IPS-15b (cell line): ENCODE results near the gene SLC6A9.

ENCODE experiments used
- H3K27me3 ChIP-seq: one replicate; pipeline ENCODE4 v1.6.1; 2013; ENCODE audit warnings: low read length; ENCODE audit not compliant: control insufficient read depth, insufficient read depth
- H3K36me3 ChIP-seq: one replicate; pipeline ENCODE4 v1.6.1; 2013; ENCODE audit warnings: low read length; ENCODE audit not compliant: control insufficient read depth, insufficient read depth
- H3K4me1 ChIP-seq: one replicate; pipeline ENCODE4 v1.6.1; 2013; ENCODE audit warnings: mild to moderate bottlenecking, low read length; ENCODE audit not compliant: control insufficient read depth, insufficient read depth
- H3K4me3 ChIP-seq: one replicate; pipeline ENCODE4 v1.5.1; 2013; ENCODE audit warnings: low read depth, low read length
- H3K9ac ChIP-seq: one replicate; pipeline ENCODE4 v1.6.1; 2013; ENCODE audit warnings: low read depth, mild to moderate bottlenecking, low read length
- H3K9me3 ChIP-seq: one replicate; pipeline ENCODE4 v1.6.1; 2013; ENCODE audit warnings: mild to moderate bottlenecking, low read length; ENCODE audit not compliant: control insufficient read depth, insufficient read depth

SLC6A9 gene

DNA sequence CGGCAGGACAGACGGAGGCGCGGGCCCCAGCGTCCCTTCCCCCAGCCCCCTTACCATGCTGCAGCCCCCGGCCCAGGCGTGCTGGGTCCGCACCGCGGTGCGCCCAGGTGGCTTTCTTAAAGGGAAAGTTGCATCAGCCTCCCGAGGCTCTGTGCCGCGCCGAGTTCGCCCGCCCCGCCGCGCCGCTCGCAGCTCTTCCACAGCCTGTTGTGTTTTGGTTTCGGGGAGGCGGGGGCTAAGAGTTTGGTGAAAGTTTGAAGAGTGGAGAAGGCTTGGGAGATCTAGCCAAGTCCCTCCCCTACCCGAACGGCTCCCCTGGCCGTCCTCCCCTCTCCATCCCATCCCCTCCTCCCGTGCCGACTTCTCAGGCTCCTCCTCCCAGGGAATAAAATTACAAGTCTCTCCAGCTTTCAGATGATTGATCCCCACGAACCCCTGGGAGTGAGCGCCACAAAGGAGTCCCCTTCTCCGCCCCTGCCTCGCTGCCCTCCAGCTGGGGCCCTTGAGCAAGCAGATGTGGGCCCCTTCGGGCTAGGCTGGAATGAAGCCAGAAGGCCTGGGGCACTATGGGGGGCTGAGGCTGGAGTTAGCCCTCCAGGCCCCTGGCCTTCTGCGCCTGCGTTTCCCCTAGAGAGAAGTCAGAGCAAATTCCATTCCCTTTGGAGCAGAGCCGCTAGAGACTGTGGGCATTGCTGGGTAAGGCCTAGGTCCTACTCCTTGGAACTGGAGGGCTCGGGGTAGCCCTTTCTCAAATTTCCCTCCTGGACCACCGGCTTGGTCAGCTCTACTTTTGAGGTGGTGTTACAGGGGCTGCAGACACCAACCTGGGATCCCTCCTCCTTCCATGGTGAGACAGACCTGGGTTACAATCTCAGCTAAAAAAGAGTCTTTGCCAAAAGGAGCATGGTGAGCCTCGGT is at the start of gene SLC6A9:
Gene SLC6A9, minus strand, starts transcription at position 211 of the 918 bp plus-strand sequence. CDS start 7,185 bp downstream, outside the sequence.
- Histone ChIP-seq H3K9ac (peak within 1 kb of the TSS; percentile 85), H3K9me3 (no peaks in the 10 kb centered on the region), H3K4me1 (peaks cover 13% of the 10 kb centered on the region), H3K4me3 (peak within 1 kb of the TSS; percentile 68), H3K36me3 (no peaks in the 10 kb centered on the region), H3K27me3 (no peaks in the 10 kb centered on the region)

DNA sequence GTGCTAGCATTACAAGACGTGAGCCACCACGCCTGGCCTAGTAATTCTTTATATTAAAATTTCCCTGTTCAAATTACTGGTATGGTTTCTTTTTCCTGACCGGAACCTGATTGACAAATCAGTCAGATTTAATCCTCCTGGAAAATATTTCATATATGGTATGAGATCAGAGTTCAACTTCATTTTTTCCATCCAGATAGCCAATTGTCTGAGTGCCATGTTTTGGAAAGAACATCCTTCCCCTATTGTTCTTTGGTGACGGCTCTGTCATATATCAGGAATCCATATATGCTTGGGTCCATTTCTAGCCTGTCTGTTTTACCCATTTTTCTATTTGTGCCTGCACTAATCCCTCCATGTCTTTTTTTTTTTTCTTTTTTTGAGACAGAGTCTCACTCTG is 48.3 kb upstream of the SLC6A9 start:
- Histone ChIP-seq H3K4me3 (no peak overlapping the region), H3K36me3 (no peaks in the 10 kb centered on the region), H3K9ac (no peak overlapping the region), H3K27me3 (no peaks in the 10 kb centered on the region), H3K9me3 (no peaks in the 10 kb centered on the region), H3K4me1 (peaks cover 2% of the 10 kb centered on the region)

DNA sequence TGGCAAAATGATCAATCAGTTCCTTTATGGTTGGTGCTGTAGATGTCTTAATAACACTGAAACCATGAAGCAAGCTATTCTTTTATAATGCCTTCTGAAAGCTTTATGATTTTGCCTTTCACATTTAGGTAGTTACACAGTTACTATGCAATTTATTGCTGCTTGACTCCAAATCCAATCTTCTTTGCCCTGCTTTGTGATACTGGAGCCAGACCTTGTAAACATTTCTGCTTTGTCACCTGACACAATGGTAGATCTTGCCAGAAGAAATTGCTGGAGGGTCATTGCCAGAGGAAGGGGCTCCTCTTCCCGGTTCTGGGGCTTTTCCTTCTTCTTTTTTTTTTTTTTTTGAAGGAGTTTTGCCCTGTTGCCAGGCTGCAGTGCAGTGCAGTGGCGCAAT is 46.8 kb upstream of the SLC6A9 start:
- no peaks in the 10 kb centered on the region for H3K36me3 ChIP-seq
- no peaks in the 10 kb centered on the region for H3K9me3 ChIP-seq
- H3K4me1 ChIP-seq: peaks cover 2% of the 10 kb centered on the region
- H3K9ac ChIP-seq: no peak overlapping the region
- H3K4me3 ChIP-seq: no peak overlapping the region
- H3K27me3 ChIP-seq: no peaks in the 10 kb centered on the region

- no peak overlapping the region for H3K9ac ChIP-seq
- H3K9me3 ChIP-seq: no peaks in the 10 kb centered on the region
- H3K4me3 ChIP-seq: no peak overlapping the region
- H3K27me3 ChIP-seq: no peaks in the 10 kb centered on the region
- peaks cover 2% of the 10 kb centered on the region for H3K4me1 ChIP-seq
- no peaks in the 10 kb centered on the region for H3K36me3 ChIP-seq
Measured at GRCh38 chr1:44077421-44077820, 46.2 kb upstream of the SLC6A9 start.

DNA sequence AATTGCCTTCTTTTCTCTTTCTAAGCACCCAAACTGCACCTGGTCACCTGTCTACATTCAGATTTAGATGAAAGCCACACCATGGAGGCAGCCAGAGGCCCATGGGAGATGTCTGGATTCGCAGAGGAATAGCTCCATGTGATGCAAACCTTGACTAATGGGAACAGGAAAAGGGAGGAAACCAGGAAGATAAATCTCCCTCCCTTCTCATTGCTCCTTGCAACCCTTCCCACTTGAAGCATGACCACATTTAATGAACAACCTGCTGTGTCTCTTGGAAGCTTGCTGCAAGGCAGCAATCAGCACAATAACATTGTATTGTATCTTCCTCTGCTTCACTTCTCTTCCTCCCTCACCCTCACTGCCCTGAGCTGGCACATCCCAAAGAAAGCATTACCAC is 44.8 kb upstream of the SLC6A9 start:
- no peaks in the 10 kb centered on the region for H3K36me3 ChIP-seq
- no peaks in the 10 kb centered on the region for H3K9me3 ChIP-seq
- no peak overlapping the region for H3K4me3 ChIP-seq
- peaks cover 2% of the 10 kb centered on the region for H3K4me1 ChIP-seq
- H3K9ac ChIP-seq: no peak overlapping the region
- no peaks in the 10 kb centered on the region for H3K27me3 ChIP-seq

DNA sequence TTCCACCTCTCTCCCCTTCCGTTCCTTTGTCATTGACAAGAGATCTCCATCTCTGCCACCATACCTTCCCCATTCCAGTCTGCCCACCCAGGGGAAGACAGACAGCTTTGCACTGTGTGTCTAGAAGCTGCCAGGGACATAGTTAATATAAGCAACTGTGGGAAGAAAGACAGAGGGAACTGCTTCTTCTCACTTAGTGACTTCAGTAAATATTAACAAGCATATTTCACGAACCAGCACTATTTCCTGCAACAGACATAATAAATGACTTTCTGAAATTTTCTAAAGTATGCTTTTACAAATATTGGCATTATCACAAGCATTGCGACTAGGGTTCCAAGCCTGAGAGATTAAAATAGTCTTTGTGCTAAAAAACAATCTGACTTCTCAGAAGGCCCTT is 43.2 kb upstream of the SLC6A9 start:
- peaks cover 2% of the 10 kb centered on the region for H3K4me1 ChIP-seq
- H3K4me3 ChIP-seq: no peak overlapping the region
- no peaks in the 10 kb centered on the region for H3K36me3 ChIP-seq
- no peak overlapping the region for H3K9ac ChIP-seq
- no peaks in the 10 kb centered on the region for H3K27me3 ChIP-seq
- H3K9me3 ChIP-seq: no peaks in the 10 kb centered on the region

GRCh38 chr1:44073528-44073927 is 42.3 kb upstream of the SLC6A9 start:
- H3K4me1 ChIP-seq: peaks cover 2% of the 10 kb centered on the region

DNA sequence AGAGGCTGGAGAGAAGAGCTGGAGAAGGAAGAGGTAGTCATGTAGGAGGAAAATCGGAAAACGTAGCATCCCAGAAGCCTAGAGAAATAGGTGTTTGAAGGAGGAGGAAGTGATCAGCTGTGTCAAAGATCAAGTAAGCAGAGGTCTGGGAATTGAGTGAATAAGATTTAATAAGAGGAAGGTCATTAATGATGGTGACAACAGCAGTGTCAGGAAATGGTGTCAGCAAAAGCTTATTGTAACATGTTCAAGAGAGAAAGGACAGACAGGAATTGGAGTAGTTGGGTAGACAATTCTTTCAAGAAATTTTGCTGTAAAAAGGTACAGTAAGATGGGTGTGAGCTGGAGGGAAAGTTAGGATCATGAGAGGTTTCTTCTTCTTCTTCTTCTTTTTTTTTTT is 41.6 kb upstream of the SLC6A9 start:
- no peaks in the 10 kb centered on the region for H3K9me3 ChIP-seq
- H3K27me3 ChIP-seq: no peaks in the 10 kb centered on the region
- peaks cover 2% of the 10 kb centered on the region for H3K4me1 ChIP-seq
- H3K4me3 ChIP-seq: no peak overlapping the region
- no peaks in the 10 kb centered on the region for H3K36me3 ChIP-seq
- no peak overlapping the region for H3K9ac ChIP-seq

More at GRCh38 chr1:44073528-44073927, 42.3 kb upstream of the SLC6A9 start:
- no peaks in the 10 kb centered on the region for H3K27me3 ChIP-seq
- H3K9me3 ChIP-seq: no peaks in the 10 kb centered on the region
- H3K4me3 ChIP-seq: no peak overlapping the region
- no peaks in the 10 kb centered on the region for H3K36me3 ChIP-seq
- H3K9ac ChIP-seq: no peak overlapping the region

GRCh38 chr1:44072204-44072603 is 40.9 kb upstream of the SLC6A9 start:
- no peaks in the 10 kb centered on the region for H3K27me3 ChIP-seq
- peaks cover 2% of the 10 kb centered on the region for H3K4me1 ChIP-seq
- no peak overlapping the region for H3K9ac ChIP-seq
- no peaks in the 10 kb centered on the region for H3K9me3 ChIP-seq
- H3K36me3 ChIP-seq: no peaks in the 10 kb centered on the region
- H3K4me3 ChIP-seq: no peak overlapping the region

DNA sequence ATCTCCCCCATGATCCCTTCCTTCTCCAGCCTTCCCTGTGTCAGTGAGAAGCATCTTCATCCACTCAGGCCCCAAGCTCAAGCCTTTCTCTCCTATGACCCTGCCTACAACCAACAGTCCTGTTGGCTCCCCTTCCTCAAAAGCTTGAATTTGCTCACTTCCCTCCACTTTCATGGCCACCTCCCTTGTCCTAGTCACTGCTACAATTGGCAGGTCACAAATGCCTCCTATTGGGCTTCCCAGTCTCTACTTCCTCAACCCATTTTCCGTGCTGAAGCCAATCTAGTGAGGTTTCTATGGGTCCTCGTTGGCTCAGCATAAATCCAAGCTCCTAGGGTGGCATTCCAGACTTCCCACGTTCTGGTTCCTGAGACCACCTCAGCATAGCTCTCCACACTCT is 40.2 kb upstream of the SLC6A9 start:
- H3K4me1 ChIP-seq: peaks cover 2% of the 10 kb centered on the region

GRCh38 chr1:44068442-44068921 is 37.2 kb upstream of the SLC6A9 start:
- Histone ChIP-seq H3K9me3 (no peaks in the 10 kb centered on the region), H3K4me1 (no peaks in the 10 kb centered on the region), H3K9ac (no peak overlapping the region), H3K36me3 (no peaks in the 10 kb centered on the region), H3K4me3 (no peak overlapping the region), H3K27me3 (no peaks in the 10 kb centered on the region)

More for the DNA sequence above, 40.2 kb upstream of the SLC6A9 start:
- Histone ChIP-seq H3K4me3 (no peak overlapping the region), H3K27me3 (no peaks in the 10 kb centered on the region), H3K9me3 (no peaks in the 10 kb centered on the region), H3K36me3 (no peaks in the 10 kb centered on the region), H3K9ac (no peak overlapping the region)
